Left ventricle myocardium inferior (tissue), 1 donor: ENCODE data around the gene RAD51AP1. TPM values are rescaled to one million over a fixed set of nuclear protein-coding genes. Genes with fewer than 3 reads are reported as not detected.

Experiments
- DNase-seq: peaks from one replicate; pipeline ENCODE4 v3.0.0-alpha.2; 2020
- H3K27ac ChIP-seq: fragments of 200-600 bp; replicated peaks from 2 replicates; pipeline ENCODE4 v1.8.0; 2021
- H3K27me3 ChIP-seq: fragments of 200-600 bp; 2 replicates; pipeline ENCODE4 v1.8.0; 2021; ENCODE audit warnings: low read depth
- H3K36me3 ChIP-seq: fragments of 200-600 bp; 2 replicates; pipeline ENCODE4 v1.8.0; 2021
- H3K4me1 ChIP-seq: fragments of 200-600 bp; 2 replicates; pipeline ENCODE4 v1.8.0; 2021
- H3K4me3 ChIP-seq: fragments of 200-600 bp; 2 replicates; pipeline ENCODE4 v1.8.0; 2021; ENCODE audit warnings: mild to moderate bottlenecking, moderate library complexity
- H3K9me3 ChIP-seq: fragments of 200-600 bp; replicated peaks from 2 replicates; pipeline ENCODE4 v1.8.0; 2021
- intact Hi-C: fragments of 100-400 bp; cut with micrococcal nuclease; formaldehyde crosslinking; loops from one replicate; pipeline ENCODE4 v1.11.0; 2022
- total RNA-seq: library from RNA; stranded (reverse); fragmentation: NEBNext Ultra II Directional; extraction: Animal tissue kit (Norgen Biotek cat#: 25700); gene quantifications from one replicate; pipeline ENCODE4 v1.2.1, GENCODE V29; 2021
- TF ChIP-seq, protein P1 (sequence below): fragments of 200-600 bp; IDR thresholded peaks from 2 replicates; pipeline ENCODE4 v1.8.0; 2021; ENCODE audit warnings: antibody characterized with exemption, mild to moderate bottlenecking, borderline replicate concordance
- donor health status: DM: no; HTN: yes; CAD: no; lungs with severe emphysema.

Gene RAD51AP1
- total RNA-seq, 1 donor from 2014 or later = 1.2 TPM

DNA sequence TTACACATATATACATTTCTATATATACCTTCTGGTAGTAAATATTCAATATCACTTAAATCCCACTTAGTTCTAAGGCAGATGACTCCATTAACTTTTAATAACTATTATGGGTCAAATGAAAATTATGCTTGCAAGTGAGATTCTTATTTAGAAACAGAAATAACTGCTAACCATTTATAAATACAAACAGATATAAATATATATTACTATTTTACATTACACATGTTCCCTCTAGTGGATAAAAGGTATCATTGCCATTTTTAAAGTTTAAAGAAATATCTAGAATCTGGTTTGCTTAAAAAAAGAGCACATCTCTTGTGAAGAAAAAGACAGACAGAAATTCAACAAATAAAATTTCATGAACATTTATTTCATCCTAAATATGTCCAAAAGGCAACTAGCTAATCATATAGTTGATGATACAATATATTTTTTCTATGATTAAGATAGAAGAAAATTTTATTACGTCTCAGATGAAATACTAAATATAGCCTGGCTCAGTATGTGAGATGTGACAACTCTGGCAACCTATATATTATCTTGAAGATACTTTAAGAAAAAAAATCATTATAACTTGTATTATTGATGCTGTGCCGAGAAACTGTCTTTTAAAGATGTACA, 11.7 kb upstream of the RAD51AP1 start:
- H3K4me1 ChIP-seq = no peaks in the 10 kb centered on the region
- no peak for DNase-seq
- intact Hi-C loops = loop anchor here (5.0 kb wide), 1 partner anchor 105 kb away; no protein-coding TSS in a partner anchor
- no peak overlapping the region for H3K4me3 ChIP-seq
- peaks cover 72% of the 10 kb centered on the region for H3K36me3 ChIP-seq
- TF ChIP-seq, protein P1, sequence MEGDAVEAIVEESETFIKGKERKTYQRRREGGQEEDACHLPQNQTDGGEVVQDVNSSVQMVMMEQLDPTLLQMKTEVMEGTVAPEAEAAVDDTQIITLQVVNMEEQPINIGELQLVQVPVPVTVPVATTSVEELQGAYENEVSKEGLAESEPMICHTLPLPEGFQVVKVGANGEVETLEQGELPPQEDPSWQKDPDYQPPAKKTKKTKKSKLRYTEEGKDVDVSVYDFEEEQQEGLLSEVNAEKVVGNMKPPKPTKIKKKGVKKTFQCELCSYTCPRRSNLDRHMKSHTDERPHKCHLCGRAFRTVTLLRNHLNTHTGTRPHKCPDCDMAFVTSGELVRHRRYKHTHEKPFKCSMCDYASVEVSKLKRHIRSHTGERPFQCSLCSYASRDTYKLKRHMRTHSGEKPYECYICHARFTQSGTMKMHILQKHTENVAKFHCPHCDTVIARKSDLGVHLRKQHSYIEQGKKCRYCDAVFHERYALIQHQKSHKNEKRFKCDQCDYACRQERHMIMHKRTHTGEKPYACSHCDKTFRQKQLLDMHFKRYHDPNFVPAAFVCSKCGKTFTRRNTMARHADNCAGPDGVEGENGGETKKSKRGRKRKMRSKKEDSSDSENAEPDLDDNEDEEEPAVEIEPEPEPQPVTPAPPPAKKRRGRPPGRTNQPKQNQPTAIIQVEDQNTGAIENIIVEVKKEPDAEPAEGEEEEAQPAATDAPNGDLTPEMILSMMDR = peak; percentile 71
- H3K27ac ChIP-seq = no peak overlapping the region
- no peaks in the 10 kb centered on the region for H3K27me3 ChIP-seq
- no peaks in the 10 kb centered on the region for H3K9me3 ChIP-seq

GRCh38 chr12:4530160-4530559, 8.5 kb upstream of the RAD51AP1 start:
- Histone ChIP-seq H3K36me3 (peaks cover 73% of the 10 kb centered on the region), H3K27ac (no peak overlapping the region), H3K27me3 (no peaks in the 10 kb centered on the region), H3K4me1 (no peaks in the 10 kb centered on the region), H3K4me3 (no peak overlapping the region), H3K9me3 (no peaks in the 10 kb centered on the region)
- DNase-seq = no peak
- intact Hi-C loops = no loop called here
- TF ChIP-seq, protein P1 = no peak

GRCh38 chr12:4530982-4531586, 7.6 kb upstream of the RAD51AP1 start:
- TF ChIP-seq, protein P1 = no peak
- intact Hi-C loops = no loop called here
- Histone ChIP-seq H3K27ac (no peak overlapping the region), H3K9me3 (no peaks in the 10 kb centered on the region), H3K36me3 (peaks cover 69% of the 10 kb centered on the region), H3K4me1 (no peaks in the 10 kb centered on the region), H3K4me3 (no peak overlapping the region), H3K27me3 (no peaks in the 10 kb centered on the region)
- DNase-seq = no peak

- Histone ChIP-seq H3K4me3 (no peak overlapping the region), H3K27ac (no peak overlapping the region), H3K4me1 (peaks cover 26% of the 10 kb centered on the region), H3K36me3 (peaks cover 52% of the 10 kb centered on the region), H3K9me3 (no peaks in the 10 kb centered on the region), H3K27me3 (no peaks in the 10 kb centered on the region)
- TF ChIP-seq, protein P1 = no peak
- no peak for DNase-seq
- intact Hi-C loops = no loop called here
Measured at GRCh38 chr12:4535092-4535491, 3.6 kb upstream of the RAD51AP1 start.

DNA sequence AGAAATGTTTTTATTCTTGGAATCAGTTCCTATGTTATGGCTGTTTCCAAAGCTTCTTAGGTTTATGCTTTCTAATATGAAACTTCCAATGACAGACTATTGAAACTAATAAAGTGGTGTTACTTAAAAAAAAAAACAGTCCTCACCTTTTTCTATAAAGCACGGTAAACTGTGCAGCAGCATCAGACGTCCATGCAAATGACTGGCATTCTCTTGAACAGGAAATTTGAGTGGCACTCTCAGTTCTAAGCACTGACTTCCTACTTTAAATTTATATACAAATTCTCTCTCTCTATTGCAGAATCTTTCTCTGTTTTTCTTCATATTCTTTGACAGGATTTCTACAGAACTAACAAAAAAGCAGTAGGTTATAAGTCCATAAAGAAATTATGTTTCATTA, 2.8 kb upstream of the RAD51AP1 start:
- TF ChIP-seq, protein P1 = no peak
- Histone ChIP-seq H3K27ac (no peak overlapping the region), H3K36me3 (peaks cover 44% of the 10 kb centered on the region), H3K27me3 (no peaks in the 10 kb centered on the region), H3K4me3 (no peak overlapping the region), H3K4me1 (peaks cover 26% of the 10 kb centered on the region), H3K9me3 (no peaks in the 10 kb centered on the region)
- DNase-seq = no peak
- intact Hi-C loops = no loop called here
